ENCODE results near the gene TBCE.

The TBCE gene

GRCh38 chr1:235411489-235412486, 44.6 kb downstream of the TBCE start:
- peak; percentile 45 for DNase-seq

DNA sequence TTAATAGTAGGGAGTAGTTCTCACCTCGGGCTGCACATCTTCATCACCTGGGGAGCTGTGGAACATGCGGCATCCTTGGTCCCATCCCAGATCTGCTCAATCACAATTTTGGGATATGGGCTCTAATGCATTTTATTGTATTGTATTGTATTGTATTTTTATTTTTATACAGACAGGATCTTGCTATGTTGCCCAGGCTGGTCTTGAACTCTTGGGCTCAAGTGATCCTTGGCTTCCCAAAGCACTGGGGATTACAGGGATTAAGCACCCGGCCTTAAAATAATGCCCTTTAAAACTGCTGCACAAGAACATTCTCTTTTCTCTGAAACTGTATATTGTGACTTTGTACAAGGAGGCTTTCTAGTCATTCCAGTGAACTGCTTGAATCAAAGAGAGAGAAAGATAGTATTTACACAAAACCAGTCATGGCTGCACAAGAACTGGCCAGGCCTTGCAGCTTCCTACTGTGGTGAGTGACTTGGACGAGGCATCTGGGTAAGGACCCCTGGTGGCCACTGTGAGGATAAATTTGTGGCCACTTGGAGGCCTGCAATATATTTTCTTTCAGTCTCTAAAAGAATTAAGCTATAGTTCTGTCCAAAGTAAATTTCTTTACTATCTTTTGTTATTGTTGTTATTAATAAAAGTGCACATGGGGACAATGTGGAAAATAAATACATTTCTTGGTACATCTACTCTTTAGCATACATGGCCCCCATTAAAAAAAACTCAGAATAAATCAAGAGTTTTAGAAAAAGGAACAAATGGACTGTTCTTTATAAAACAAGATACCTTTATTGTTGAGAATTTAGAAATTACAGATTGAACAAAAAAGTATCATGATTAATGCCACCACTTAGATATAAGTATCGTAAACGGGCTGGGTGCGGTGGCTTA, 48.0 kb downstream of the TBCE start:
- DNase-seq: no peak

DNA sequence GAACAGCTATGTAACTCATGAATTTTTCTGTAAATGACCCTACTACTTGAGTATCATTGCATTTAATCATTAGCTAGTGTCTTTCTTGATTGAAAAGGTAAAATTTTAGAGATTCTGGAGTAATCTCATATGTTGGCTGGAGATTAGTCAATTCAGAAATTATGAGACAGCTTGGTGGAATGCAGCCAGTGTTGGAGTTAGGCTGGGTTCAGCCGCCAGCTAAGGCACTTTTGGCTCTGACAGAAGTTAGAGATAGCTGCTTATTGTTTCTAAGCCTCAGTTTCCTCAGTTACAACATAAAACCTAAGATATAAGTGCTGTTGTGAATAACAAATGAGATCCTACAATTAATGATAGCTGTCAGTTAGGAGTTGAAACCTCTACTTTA, 49.4 kb downstream of the TBCE start:
- DNase-seq: no peak

- DNase-seq: no peak
These were observed 50.0 kb downstream of the TBCE start for GRCh38 chr1:235417086-235417697.

DNA sequence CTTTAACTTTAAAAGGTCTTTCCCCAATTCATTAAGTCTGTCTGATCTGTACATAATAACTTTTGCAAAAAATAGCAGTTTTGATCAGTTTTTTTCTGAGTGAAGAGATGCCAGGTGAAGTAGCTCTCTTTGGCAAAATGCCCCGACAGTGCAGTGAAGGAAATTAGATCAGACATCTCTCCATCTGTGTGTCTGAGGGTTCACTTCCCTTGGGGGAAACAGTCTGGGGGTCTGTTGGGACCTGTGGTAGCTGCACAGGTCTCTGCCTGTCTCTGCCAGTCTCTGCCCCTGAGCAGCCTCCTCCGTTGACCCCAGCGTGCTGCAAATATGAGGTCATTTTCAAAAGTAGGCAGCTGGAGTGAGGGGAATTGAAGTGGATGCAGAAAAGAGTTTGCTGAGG, 54.5 kb downstream of the TBCE start:
- DNase-seq: peak; percentile 95

DNA sequence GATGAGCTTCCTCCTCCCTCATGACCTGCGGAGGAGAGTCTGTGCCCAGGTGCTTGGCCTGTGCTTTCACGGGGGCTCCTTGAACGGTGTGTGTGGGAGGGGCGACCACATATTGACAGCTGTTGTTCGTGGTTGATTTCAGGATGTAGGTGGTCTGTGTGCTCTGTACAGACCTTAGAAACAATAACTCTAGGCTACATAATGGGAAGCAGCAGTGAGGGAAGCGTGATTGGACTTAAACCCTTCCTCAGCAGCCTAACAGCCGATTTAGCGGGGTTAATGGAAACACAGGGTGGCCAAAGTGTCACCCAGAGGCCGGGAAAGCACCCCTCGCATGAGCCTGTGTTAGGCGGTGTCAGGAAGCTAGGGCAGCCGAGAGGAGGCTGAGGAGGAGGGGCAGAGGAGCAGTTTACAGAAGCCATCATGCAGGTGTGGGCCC, 56.0 kb downstream of the TBCE start:
- DNase-seq: no peak

DNA sequence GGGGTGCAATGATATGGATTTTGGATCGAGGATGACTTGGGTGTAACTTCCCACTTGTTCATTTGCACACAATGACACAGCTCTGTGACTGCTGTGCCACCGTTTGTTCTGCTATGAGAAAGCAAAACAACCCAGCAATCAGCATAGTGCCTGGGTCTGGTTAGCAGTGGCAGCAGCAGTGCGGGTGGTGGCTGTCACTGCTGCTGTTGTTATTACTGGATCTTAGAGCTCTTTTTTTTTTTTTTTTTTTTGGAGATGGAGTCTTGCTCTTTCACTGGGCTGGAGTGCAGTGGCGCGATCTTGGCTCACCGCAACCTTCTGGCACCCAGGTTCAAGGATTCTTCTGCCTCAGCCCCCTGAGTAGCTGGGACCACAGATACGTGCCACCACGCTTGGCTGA, 56.9 kb downstream of the TBCE start:
- peak; percentile 59 for DNase-seq

DNA sequence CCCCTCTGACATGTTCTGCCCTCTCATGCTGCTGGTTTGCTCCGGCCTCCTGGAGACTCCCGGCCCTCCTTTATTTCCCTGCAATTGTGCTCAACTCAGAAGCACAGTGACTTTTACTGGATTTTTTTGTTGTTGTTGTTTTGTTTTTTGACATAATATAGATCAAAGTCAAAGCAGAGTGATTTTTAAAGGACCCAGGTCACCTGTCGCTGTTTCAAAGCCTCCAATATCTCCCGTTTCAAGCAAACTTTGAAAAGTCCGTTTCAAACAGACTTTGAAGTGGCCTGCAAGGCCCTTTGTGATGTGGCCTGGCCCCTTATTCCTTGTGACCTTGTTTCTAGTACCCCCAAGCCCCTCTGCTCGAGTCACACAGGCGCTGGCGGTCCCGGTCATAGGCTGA, 58.1 kb downstream of the TBCE start:
- DNase-seq: no peak

- no peak for DNase-seq
These were observed 58.9 kb downstream of the TBCE start for GRCh38 chr1:235426143-235426542.

- DNase-seq: no peak
These were observed 59.5 kb downstream of the TBCE start for GRCh38 chr1:235426680-235427079.

DNA sequence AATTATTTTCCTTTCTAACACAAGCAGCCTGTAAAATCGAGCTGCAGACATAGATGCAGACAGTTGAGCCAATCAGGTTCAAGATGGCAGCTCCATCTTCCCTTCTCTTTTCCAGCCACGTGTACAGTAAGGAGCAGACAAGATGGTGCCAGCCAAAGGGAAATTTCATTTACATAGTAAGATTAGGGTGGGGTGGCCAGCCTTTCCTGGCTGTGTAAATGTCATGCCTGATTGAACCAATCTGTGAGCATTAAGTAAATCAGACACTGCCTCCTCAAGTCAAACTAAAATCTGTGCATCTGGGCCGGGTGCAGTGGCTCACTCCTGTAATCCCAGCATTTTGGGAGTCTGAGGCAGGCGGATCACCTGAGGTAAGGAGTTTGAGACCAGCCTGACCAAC, 60.2 kb downstream of the TBCE start:
- no peak for DNase-seq

GRCh38 chr1:235429143-235429542, 61.9 kb downstream of the TBCE start:
- no peak for DNase-seq

- DNase-seq: no peak
These were observed 63.8 kb downstream of the TBCE start for GRCh38 chr1:235430991-235431390.

- no peak for DNase-seq
These were observed 66.8 kb downstream of the TBCE start for GRCh38 chr1:235434001-235434400.

- no peak for DNase-seq
These were observed 74.0 kb downstream of the TBCE start for GRCh38 chr1:235441159-235441685.

DNA sequence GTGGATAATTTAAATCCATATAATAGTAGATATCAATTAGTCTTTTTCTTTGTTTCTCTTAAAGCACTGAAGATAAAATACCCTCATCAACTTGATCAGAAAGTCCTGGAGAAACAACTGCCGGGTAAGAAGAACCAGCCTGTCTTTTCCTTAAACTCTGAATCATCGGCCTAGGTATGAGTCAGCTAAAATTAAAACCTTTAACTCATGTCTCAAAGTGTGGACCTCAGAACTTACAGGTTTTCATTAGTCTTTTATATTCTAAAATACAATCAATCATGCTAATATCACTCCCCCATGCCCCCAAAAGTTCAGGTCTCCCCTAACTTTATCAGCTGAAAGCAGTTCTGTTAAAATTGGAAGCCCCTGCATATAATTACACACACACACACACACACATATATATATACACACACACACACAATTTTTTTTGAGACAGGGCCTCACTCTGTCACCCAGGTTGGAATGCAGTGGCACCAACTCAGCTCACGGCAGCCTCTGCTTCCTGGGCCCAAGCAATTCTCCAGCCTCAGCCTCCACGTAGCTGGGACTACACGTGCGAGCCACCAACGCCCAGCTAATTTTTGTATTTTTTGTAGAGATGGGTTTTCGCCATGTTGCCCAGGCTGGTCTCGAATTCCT, 75.7 kb downstream of the TBCE start:
- DNase-seq: no peak

GRCh38 chr1:235448616-235449015, 81.4 kb downstream of the TBCE start:
- DNase-seq: no peak

- no peak for DNase-seq
These were observed 83.2 kb downstream of the TBCE start for GRCh38 chr1:235450433-235450832.

GRCh38 chr1:235450886-235451483, 83.8 kb downstream of the TBCE start:
- no peak for DNase-seq

- no peak for DNase-seq
These were observed 86.8 kb downstream of the TBCE start for GRCh38 chr1:235454021-235454420.

GRCh38 chr1:235455097-235455496, 87.9 kb downstream of the TBCE start:
- DNase-seq: no peak

DNA sequence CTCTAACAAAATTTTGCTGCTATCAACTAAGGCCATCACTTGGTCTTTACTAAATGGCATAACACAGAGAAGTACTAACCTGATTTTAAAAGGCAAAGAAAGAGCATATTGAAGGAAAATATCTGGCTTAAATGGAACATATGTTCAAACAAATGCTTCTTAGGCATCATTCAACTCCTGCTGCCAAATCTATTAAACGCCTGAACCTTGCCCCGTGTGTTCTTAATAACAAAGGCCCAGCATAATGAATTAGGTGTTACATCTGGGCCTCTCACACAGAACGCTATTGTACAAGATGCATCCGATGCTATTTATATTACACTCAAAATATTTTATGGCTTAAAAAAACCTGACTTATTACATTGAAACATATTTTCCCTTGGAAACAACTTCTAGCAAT, 88.6 kb downstream of the TBCE start:
- DNase-seq: peak; percentile 46

All from NCI-H2171 (cell line).